Measurements from ENCODE around the gene ZNF559. TPM values are rescaled to one million over a fixed set of nuclear protein-coding genes. Genes with fewer than 3 reads are reported as not detected.

ZNF559 gene
- total RNA-seq, 1 experiment from 2014 or later: 19.7 TPM

GRCh38 chr19:9362905-9363304 lies 38.9 kb downstream of the ZNF559 start, which contains the start of gene ZNF177:
Gene ZNF177 (plus strand): TSS chr19:9363013. CDS start chr19:9378312, 15,299 bp downstream.
- peaks cover 65 to 86% of the 10 kb centered on the region in 2 experiments for H3K9me3 Mint-ChIP-seq
- Histone ChIP-seq H3K4me2 (ENCODE audit: insufficient read depth, insufficient read length, low read length) (no peak within 1 kb of the TSS), H3T11ph (ENCODE audit: low read length) (no peak within 1 kb of the TSS), H3K79me2 (ENCODE audit: insufficient read depth, low read length) (no peaks in the 10 kb centered on the region), H3K23me2 (ENCODE audit: insufficient read length, low read depth, low read length, poor library complexity, severe bottlenecking) (no peaks in the 10 kb centered on the region), H2BK15ac (ENCODE audit: low read depth, low read length) (no peak within 1 kb of the TSS), H3K4ac (ENCODE audit: low read depth, low read length) (no peak within 1 kb of the TSS), H3K27ac (ENCODE audit: insufficient read length, low read depth, low read length) (no peak within 1 kb of the TSS), H4K8ac (replicated peaks; ENCODE audit: insufficient read length, low read depth, low read length) (no peak within 1 kb of the TSS), H4K5ac (ENCODE audit: insufficient read length, low read depth, low read length) (no peak within 1 kb of the TSS), H3K9ac (ENCODE audit: extremely low read depth, insufficient read length, low read length) (no peak within 1 kb of the TSS), H3K27me3 (ENCODE audit: insufficient read depth, low read length) (no peaks in the 10 kb centered on the region), H2AFZ (ENCODE audit: low read length) (no peak within 1 kb of the TSS), H2BK5ac (ENCODE audit: insufficient read length, low read length) (no peak within 1 kb of the TSS), H2BK12ac (ENCODE audit: insufficient read length, low read depth, low read length) (no peak within 1 kb of the TSS), H3K4me1 (ENCODE audit: insufficient read depth, low read length) (no peaks in the 10 kb centered on the region), H3K79me1 (ENCODE audit: insufficient read depth, low read depth, low read length, poor library complexity, severe bottlenecking) (no peaks in the 10 kb centered on the region), H4K91ac (ENCODE audit: insufficient read length, low read depth, low read length) (no peak within 1 kb of the TSS), H2BK120ac (ENCODE audit: low read depth, low read length, poor library complexity, severe bottlenecking) (no peak within 1 kb of the TSS), H2AK5ac (ENCODE audit: insufficient read length, low read length) (no peak within 1 kb of the TSS), H3K56ac (ENCODE audit: insufficient read length, low read depth, low read length) (no peak within 1 kb of the TSS), H4K20me1 (ENCODE audit: control insufficient read depth, insufficient read depth, insufficient read length) (no peaks in the 10 kb centered on the region), H2BK20ac (ENCODE audit: low read depth, low read length, poor library complexity, severe bottlenecking) (no peak within 1 kb of the TSS), H3K18ac (ENCODE audit: insufficient read length, low read depth, low read length) (no peak within 1 kb of the TSS), H3K23ac (ENCODE audit: insufficient read length, low read depth, low read length) (no peak within 1 kb of the TSS), H3K9me3 (ENCODE audit: control insufficient read depth, low read depth, low read length) (peaks cover 39% of the 10 kb centered on the region), H3K14ac (ENCODE audit: insufficient read depth, low read length) (no peak within 1 kb of the TSS)
- DNase-seq: no peak
- H3K27ac Mint-ChIP-seq: no peak within 1 kb of the TSS
- no CpG with 5 or more reads among the region's 28 CpGs for WGBS (ENCODE audit: extremely low coverage, insufficient read length, low lambda C conversion rate)
- TF ChIP-seq, protein P1, sequence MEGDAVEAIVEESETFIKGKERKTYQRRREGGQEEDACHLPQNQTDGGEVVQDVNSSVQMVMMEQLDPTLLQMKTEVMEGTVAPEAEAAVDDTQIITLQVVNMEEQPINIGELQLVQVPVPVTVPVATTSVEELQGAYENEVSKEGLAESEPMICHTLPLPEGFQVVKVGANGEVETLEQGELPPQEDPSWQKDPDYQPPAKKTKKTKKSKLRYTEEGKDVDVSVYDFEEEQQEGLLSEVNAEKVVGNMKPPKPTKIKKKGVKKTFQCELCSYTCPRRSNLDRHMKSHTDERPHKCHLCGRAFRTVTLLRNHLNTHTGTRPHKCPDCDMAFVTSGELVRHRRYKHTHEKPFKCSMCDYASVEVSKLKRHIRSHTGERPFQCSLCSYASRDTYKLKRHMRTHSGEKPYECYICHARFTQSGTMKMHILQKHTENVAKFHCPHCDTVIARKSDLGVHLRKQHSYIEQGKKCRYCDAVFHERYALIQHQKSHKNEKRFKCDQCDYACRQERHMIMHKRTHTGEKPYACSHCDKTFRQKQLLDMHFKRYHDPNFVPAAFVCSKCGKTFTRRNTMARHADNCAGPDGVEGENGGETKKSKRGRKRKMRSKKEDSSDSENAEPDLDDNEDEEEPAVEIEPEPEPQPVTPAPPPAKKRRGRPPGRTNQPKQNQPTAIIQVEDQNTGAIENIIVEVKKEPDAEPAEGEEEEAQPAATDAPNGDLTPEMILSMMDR (conservative IDR thresholded peaks at IDR 0.05): no peak
- no peak within 1 kb of the TSS for H3K4me3 Mint-ChIP-seq
- no peaks in the 10 kb centered on the region for H3K4me1 Mint-ChIP-seq
- H3K27me3 Mint-ChIP-seq (ENCODE audit: low read depth): peaks cover 2% of the 10 kb centered on the region; the same call in 1 of the 2 replicates
- H3K36me3 Mint-ChIP-seq (ENCODE audit: insufficient read depth in 1 of 3, low read depth in 3 of 3): peaks cover 57 to 73% (median 67%) of the 10 kb centered on the region in 3 experiments

Measured in H9 (cell line).